Right ventricle myocardium superior (tissue), 1 donor: ENCODE data around the gene GGNBP2. TPM values are rescaled to one million over a fixed set of nuclear protein-coding genes. Genes with fewer than 3 reads are reported as not detected.

Experiments
- ATAC-seq: fragments of 200-7000 bp; cut with Tn5 transposase; one replicate; pipeline ENCODE4 v1.9.1; 2020; ENCODE audit warnings: mild to moderate bottlenecking; ENCODE audit not compliant: poor library complexity
- DNase-seq: peaks from one replicate; pipeline ENCODE4 v3.0.0-alpha.2; 2020
- intact Hi-C: fragments of 100-400 bp; cut with DNase I; formaldehyde crosslinking; loops from one replicate; pipeline ENCODE4 v1.11.2; 2022
- total RNA-seq: library from RNA; stranded (reverse); fragmentation: NEBNext Ultra II Directional; extraction: Animal tissue kit (Norgen Biotek cat#: 25700); gene quantifications from one replicate; pipeline ENCODE4 v1.2.1, GENCODE V29; 2021
- donor health status: DM: no; HTN: yes; CAD: no; lungs with severe emphysema.

The GGNBP2 gene
- total RNA-seq, 1 donor from 2014 or later = 36.6 TPM

DNA sequence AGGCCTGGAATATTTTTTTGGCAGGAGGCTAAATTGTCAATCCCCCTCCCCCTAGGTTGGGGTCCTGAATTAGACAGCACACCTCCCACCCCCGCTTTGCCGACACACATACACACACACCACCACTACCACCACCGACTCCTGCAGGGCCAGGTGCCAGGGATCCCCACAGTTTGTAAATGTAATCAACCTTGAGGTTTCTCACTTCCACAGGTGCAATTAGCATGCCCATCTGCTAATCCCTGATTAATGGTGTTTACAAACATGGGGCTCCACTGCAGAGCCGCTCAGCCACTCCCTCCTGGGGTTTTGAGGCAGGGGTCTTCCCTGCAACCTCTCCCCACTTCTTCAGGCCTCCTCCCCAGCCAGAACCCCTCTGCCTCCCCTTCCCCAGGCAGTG, 68.4 kb downstream of the GGNBP2 start:
- DNase-seq (no peak), ATAC-seq (no peak)
- intact Hi-C loops = no loop called here

GRCh38 chr17:36614081-36614480, 69.4 kb downstream of the GGNBP2 start:
- no peak for ATAC-seq
- no peak for DNase-seq
- intact Hi-C loops = no loop called here

DNA sequence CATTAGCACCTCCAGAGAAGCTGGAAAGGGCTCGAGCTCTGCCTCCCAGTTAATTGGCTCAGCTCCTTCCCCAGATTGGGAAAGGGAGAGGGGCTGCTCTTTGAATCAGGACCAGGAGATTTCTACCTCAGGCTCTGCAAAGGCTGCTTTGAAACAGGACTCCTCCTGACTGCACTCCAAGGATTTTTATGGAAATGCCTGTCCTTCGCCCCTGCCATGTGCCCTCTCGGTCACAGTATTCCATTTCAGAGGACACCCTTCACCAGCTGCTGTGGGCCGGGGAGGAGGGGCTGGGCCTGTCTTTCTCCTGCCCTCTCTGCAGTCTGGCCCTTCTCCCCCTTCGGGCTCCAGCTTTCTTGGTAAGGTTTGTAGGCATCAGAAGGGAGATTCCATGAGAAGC, 70.2 kb downstream of the GGNBP2 start:
- ATAC-seq (no peak), DNase-seq (no peak)
- intact Hi-C loops = no loop called here

DNA sequence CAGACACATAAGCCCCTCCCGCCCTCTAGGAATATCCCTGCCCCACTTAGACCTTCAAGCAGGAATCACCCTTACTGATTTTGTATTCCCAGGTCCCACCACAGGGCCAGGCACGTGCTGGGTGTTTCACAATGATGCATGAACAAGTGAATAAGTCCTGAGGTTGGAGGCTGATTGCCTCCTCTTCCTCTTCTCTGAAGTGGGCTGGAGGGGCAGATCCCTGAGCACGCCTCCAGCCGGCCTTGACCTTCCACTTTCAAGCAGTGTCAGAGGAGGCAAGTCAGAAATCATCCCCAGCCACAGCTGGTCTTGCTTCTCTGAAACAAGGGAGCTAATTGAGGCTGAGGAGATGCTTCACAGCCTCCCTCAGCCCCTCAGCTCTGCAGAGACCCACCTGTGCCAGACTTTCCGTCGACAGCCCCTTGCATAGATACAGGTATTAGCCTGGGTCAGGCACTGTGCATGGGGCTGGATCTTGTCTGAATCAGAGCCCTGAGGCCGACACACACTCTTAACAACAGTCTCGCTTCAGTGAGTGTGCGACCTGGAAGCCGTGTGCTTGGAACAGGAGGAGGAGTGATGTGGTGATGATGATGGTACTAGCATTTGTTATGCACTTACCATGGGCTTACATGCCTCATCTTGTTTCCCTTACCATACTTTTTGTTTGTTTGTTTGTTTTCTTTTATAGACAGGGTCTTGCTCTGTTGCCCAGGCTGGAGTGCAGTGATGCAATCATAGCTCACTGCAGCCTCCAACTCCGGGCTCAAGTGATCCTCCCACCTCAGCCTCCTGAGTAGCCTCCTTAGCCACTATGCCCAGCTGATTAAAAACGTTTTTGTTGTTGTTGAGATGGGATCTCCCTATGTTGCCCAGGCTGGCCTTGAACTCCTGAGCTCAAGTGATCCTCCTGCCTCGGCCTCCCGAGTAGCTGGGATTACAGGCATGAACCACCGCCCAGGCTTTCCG, 71.6 kb downstream of the GGNBP2 start:
- intact Hi-C loops = no loop called here
- DNase-seq = no peak
- ATAC-seq = no peak

- ATAC-seq (no peak), DNase-seq (no peak)
- intact Hi-C loops = no loop called here
These were observed 73.1 kb downstream of the GGNBP2 start for GRCh38 chr17:36617773-36618172.

DNA sequence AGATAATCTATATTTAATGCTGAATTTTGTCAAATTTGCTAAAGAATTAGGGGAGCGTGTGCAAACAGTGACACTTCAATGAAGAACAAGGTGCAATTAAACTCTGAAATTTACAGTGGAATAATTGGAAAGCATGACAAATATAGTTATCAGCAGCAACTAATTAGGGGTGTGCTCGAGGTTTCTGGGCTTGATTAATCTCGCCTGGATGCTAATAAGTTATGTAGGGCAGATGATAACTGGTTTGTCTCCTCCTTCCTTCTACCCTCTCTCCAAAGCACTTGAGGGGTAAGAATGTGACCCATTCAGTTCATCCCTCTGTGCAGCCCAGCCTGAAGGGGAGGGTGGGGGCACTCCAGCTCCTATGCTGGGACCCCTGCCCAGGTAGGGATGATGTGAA, 78.6 kb downstream of the GGNBP2 start:
- DNase-seq = no peak
- intact Hi-C loops = no loop called here
- no peak for ATAC-seq

DNA sequence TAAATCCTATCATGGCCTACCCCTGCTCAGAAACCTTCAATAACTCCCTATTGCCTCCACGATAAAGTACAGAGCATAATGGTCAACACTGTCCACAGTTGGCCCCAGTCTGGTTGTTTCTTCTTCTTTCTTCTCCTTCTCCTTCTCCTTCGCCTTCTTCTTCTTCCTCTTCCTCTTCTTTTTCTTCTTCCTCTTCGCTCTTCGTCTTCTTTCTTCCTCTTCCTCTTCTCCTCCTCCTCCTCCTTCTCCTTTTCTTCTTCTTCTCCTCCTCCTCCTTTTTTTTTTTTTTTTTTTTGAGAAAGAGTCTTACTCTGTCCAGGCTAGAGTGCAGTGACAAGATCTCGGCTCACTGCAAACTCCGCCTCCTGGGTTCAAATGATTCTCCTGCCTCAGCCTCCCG, 80.5 kb downstream of the GGNBP2 start:
- no peak for ATAC-seq
- no peak for DNase-seq
- intact Hi-C loops = no loop called here

DNA sequence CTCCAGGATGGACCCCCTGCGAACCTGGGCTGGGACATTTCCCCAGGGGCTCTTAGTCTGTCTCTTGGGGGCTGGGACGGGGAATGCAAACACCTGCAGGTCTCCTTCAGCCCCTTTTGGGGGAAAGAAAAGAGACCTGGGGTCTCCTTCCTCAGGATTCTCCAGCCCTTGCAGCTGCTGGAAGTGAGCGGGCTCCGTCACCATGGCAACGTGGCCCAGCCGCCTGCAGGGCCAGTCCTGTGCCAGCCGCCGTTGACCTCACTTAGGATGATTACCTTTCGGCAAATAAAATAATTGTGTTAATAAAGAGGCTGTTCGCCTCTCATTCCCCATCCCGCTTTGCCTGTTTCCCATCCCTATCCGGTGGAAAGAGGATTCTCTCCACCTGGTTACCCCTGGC, 82.4 kb downstream of the GGNBP2 start:
- ATAC-seq = no peak
- intact Hi-C loops = no loop called here
- DNase-seq = no peak

- ATAC-seq (no peak), DNase-seq (no peak)
- intact Hi-C loops = no loop called here
These were observed 83.9 kb downstream of the GGNBP2 start for GRCh38 chr17:36628576-36628975.

GRCh38 chr17:36629252-36629847, 84.6 kb downstream of the GGNBP2 start:
- ATAC-seq (peak; percentile 92), DNase-seq (peak; percentile 82)
- intact Hi-C loops = no loop called here

DNA sequence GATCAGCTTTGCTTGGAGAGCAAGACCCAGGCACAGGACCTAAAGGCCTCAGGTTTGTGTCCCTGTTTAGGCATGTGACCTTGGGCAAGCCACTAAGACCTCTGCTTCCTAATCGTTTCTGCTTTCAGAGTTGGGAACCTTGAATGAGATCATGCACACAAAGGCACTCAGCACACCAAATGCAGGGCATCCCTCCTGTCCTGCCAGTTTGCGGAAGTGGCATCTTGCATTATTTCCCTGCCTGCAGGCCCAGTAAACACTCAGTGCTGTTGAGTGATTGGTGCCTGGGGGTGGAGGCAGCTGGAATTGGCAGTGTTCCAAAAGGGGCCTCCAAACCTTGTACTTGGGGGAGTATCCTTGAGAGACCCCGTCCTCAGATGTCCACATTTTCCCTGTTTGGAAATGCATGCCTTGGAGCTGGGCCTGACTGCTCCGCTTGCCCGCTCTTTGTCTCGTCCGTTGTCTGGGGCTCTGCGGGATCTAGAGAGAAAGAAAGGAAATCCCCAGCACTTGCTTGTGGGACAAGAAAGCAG, 85.3 kb downstream of the GGNBP2 start:
- no peak for DNase-seq
- intact Hi-C loops = loop anchor here (5.0 kb wide), 1 partner anchor 417 kb away; no protein-coding TSS in a partner anchor
- ATAC-seq = no peak

GRCh38 chr17:36631022-36631421, 86.3 kb downstream of the GGNBP2 start:
- no peak for ATAC-seq
- intact Hi-C loops = loop anchor here (5.0 kb wide), 1 partner anchor 416 kb away; no protein-coding TSS in a partner anchor
- DNase-seq = no peak

DNA sequence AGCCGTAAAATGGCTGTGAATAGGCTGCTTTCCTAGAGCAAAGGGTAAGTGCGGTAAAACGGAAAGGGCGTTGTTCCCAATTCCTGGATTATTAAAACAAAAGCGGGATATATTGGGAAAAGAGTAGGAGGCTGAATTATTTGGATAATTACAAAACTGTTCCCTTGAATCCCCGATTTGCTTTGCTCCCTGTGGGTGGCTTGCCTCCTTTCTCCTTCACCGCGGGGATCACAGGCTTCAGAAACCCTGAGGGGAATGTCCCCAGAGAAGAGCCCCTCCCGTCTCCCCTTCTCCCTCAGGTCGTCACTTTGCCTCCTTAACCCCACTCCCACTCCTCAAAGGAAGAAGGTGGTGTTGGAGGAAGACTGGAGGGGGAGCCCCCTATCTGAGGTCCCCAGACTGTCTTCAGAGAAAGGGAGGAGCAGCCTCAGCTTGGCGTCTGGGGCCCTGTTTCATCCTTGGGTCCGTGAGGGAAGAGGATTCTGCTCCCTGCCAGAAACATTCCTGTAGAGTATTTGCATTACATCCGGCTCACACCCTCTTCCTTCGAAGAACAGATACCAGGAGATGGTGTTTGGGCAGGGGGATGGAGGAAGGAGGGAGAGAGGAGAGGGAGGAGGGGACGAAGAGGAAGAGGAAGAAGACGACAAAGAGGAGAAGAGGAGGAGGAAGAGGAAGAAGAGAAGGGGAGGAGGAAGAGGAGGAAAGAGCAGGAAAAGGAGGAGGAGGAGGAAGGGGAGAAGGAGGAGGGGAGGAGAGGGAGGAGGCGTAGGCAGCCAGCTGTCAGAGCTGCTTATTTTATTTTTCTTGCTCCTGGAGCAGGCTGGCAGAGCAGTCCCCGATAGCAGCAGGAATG, 88.4 kb downstream of the GGNBP2 start:
- no peak for DNase-seq
- ATAC-seq = no peak
- intact Hi-C loops = loop anchor here (5.0 kb wide), 1 partner anchor 414 kb away; no protein-coding TSS in a partner anchor

Other genes with a start within 250 kb of the GGNBP2 start
- gene TBC1D3G, start 221.0 kb upstream of the GGNBP2 start, total RNA-seq = not detected
- gene TBC1D3H, start 156.5 kb upstream of the GGNBP2 start, total RNA-seq = not detected
- gene ZNHIT3, start 58.2 kb upstream of the GGNBP2 start, total RNA-seq = 20.0 TPM
- 12.7 TPM for gene MYO19, start 10.1 kb upstream of the GGNBP2 start, total RNA-seq
- 3.6 TPM for gene PIGW, start 9.9 kb upstream of the GGNBP2 start, total RNA-seq
- gene DHRS11, start 47.0 kb downstream of the GGNBP2 start, total RNA-seq = 13.9 TPM
- gene MRM1, start 56.7 kb downstream of the GGNBP2 start, total RNA-seq = 8.3 TPM